ENCODE data around the gene SDC1. TPM values are rescaled to one million over a fixed set of nuclear protein-coding genes. Genes with fewer than 3 reads are reported as not detected.

SDC1 gene
- total RNA-seq, 1 experiment from 2014 or later = 11.5 TPM

- peak overlapping the region; percentile 79 for H3K9ac ChIP-seq (ENCODE audit: low read length)
- H3K27ac ChIP-seq (ENCODE audit: low read length) = no peak overlapping the region
- H3K9me3 ChIP-seq (ENCODE audit: low read length) = no peaks in the 10 kb centered on the region
- H3K79me2 ChIP-seq (ENCODE audit: low read length) = peaks cover 24% of the 10 kb centered on the region
- peak overlapping the region; percentile 58 for H3K4me3 ChIP-seq (ENCODE audit: low read length)
- H3K9me2 ChIP-seq (replicated peaks; ENCODE audit: insufficient read depth, low read length) = no peaks in the 10 kb centered on the region
- no peaks in the 10 kb centered on the region for H3K27me3 ChIP-seq (ENCODE audit: low read length)
- peak overlapping the region; percentile 67 for H3K4me2 ChIP-seq (ENCODE audit: low read depth, low read length, poor library complexity, severe bottlenecking)
- no peaks in the 10 kb centered on the region for H4K20me1 ChIP-seq (ENCODE audit: insufficient read depth, low read depth, low read length)
- H3K36me3 ChIP-seq (ENCODE audit: insufficient read depth, low read length) = no peaks in the 10 kb centered on the region
- peak; percentile 90 for DNase-seq
- peaks cover 37% of the 10 kb centered on the region for H3K4me1 ChIP-seq (ENCODE audit: low read length)
- peak overlapping the region; percentile 70; the same call in 1 of the 2 replicates for H2AFZ ChIP-seq (ENCODE audit: low read length)
Observed at GRCh38 chr2:20225294-20226151, 593 bp upstream of the SDC1 start.

- no peaks in the 10 kb centered on the region for H3K9me3 ChIP-seq (ENCODE audit: low read length)
- H3K4me1 ChIP-seq (ENCODE audit: low read length) = peaks cover 46% of the 10 kb centered on the region
- no peaks in the 10 kb centered on the region for H4K20me1 ChIP-seq (ENCODE audit: insufficient read depth, low read depth, low read length)
- no peaks in the 10 kb centered on the region for H3K9me2 ChIP-seq (replicated peaks; ENCODE audit: insufficient read depth, low read length)
- DNase-seq = peak; percentile 61
- peak overlapping the region; percentile 58 for H3K4me3 ChIP-seq (ENCODE audit: low read length)
- H3K9ac ChIP-seq (ENCODE audit: low read length) = peak overlapping the region; percentile 79
- no peak overlapping the region for H2AFZ ChIP-seq (ENCODE audit: low read length)
- peaks cover 37% of the 10 kb centered on the region for H3K79me2 ChIP-seq (ENCODE audit: low read length)
- peak overlapping the region; percentile 67 for H3K4me2 ChIP-seq (ENCODE audit: low read depth, low read length, poor library complexity, severe bottlenecking)
- peak overlapping the region; percentile 60 for H3K27ac ChIP-seq (ENCODE audit: low read length)
- H3K36me3 ChIP-seq (ENCODE audit: insufficient read depth, low read length) = no peaks in the 10 kb centered on the region
- no peaks in the 10 kb centered on the region for H3K27me3 ChIP-seq (ENCODE audit: low read length)
Observed at GRCh38 chr2:20224164-20224715, 690 bp downstream of the SDC1 start.

DNA sequence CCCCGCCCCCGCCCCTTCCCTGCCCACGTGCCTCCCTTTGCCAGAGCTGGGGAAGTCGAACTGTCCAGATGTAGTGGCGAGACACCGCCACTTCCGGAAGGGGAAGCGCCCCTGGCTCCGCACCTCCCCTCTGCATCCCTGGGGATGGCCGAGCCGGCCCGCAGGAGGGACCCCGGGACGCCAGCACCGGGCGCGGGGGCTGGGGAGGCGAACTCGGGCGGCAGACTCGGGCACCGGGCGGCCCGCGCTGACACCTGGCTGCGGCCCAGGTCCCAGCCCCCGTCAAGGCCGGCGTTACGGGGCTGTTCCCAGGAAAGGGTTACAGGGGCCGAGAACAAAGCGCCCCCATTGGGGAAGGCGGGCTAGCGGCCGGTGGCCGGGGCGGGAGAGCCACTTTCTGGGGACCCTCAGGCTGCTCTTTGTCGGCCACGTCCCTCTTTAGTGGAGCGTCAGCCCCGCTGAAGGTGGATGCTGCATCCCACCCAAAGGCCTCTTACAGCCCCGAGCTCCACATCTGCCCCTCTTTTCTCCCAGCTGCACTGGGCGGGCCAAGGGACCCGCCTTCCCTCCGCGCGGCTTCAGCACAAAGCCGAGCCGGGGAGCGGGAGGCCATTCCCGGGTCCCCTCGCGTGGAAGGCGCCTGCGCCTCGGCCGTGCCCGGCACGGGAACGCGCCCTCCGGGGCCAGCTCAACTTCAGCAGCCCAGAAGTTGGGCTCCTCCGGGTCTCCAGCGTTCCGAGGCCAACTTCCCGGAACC, 1.3 kb downstream of the SDC1 start:
- peak overlapping the region; percentile 67 for H3K4me2 ChIP-seq (ENCODE audit: low read depth, low read length, poor library complexity, severe bottlenecking)
- no peaks in the 10 kb centered on the region for H3K36me3 ChIP-seq (ENCODE audit: insufficient read depth, low read length)
- H3K79me2 ChIP-seq (ENCODE audit: low read length) = peaks cover 40% of the 10 kb centered on the region
- H3K4me3 ChIP-seq (ENCODE audit: low read length) = peak overlapping the region; percentile 58
- no peaks in the 10 kb centered on the region for H4K20me1 ChIP-seq (ENCODE audit: insufficient read depth, low read depth, low read length)
- H3K27ac ChIP-seq (ENCODE audit: low read length) = peak overlapping the region; percentile 60
- H3K27me3 ChIP-seq (ENCODE audit: low read length) = no peaks in the 10 kb centered on the region
- peak; percentile 80 for DNase-seq
- no peak overlapping the region for H2AFZ ChIP-seq (ENCODE audit: low read length)
- peak overlapping the region; percentile 79 for H3K9ac ChIP-seq (ENCODE audit: low read length)
- H3K9me2 ChIP-seq (replicated peaks; ENCODE audit: insufficient read depth, low read length) = no peaks in the 10 kb centered on the region
- H3K9me3 ChIP-seq (ENCODE audit: low read length) = no peaks in the 10 kb centered on the region
- H3K4me1 ChIP-seq (ENCODE audit: low read length) = peaks cover 48% of the 10 kb centered on the region

GRCh38 chr2:20222769-20223406, 2.0 kb downstream of the SDC1 start:
- Histone ChIP-seq H3K27me3 (ENCODE audit: low read length) (no peaks in the 10 kb centered on the region), H3K36me3 (ENCODE audit: insufficient read depth, low read length) (no peaks in the 10 kb centered on the region), H3K27ac (ENCODE audit: low read length) (peak overlapping the region; percentile 60), H2AFZ (ENCODE audit: low read length) (no peak overlapping the region), H3K9me2 (replicated peaks; ENCODE audit: insufficient read depth, low read length) (no peaks in the 10 kb centered on the region), H3K4me3 (ENCODE audit: low read length) (peak overlapping the region; percentile 58), H3K4me1 (ENCODE audit: low read length) (peaks cover 55% of the 10 kb centered on the region), H3K9ac (ENCODE audit: low read length) (peak overlapping the region; percentile 79), H3K79me2 (ENCODE audit: low read length) (peaks cover 43% of the 10 kb centered on the region), H3K4me2 (ENCODE audit: low read depth, low read length, poor library complexity, severe bottlenecking) (peak overlapping the region; percentile 67), H3K9me3 (ENCODE audit: low read length) (no peaks in the 10 kb centered on the region), H4K20me1 (ENCODE audit: insufficient read depth, low read depth, low read length) (no peaks in the 10 kb centered on the region)
- DNase-seq = no peak

DNA sequence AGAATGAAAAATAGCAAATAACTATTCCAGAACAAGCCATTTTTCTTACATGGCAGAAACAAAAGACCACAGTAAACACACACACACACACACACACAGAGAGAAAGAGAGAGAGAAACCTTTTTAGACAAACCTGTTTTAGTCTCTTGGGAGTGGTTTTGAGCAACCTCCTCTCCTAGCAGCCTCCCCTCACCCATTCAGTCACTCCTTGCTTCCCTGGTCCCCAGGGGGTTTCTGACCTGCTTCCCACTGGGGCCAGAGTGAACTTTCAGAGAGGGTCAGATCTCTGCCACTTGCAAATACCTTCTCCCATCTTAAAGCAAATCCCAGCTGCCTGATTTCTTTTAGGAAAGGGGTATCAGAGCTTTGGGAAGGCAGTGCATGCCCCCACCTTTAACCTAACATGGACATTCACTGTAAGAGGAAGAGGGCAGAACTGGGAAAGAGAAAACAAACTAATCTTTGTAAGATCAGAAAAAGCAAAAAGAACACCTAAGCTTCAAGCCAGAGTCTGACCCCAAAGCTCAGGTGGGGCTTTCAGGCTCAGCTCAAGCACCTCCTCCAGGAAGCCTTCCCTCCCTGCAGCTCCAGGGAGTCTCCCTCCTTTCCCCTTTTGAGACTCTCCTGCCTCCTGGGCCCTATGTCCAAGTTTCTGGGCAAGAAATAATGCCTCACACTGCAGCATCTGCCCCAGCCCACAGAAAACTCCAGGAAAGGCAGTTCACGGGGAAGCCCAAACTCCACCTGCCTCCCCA, 2.7 kb downstream of the SDC1 start:
- no peaks in the 10 kb centered on the region for H3K27me3 ChIP-seq (ENCODE audit: low read length)
- no peaks in the 10 kb centered on the region for H3K9me3 ChIP-seq (ENCODE audit: low read length)
- H3K4me2 ChIP-seq (ENCODE audit: low read depth, low read length, poor library complexity, severe bottlenecking) = peak overlapping the region; percentile 67
- H3K36me3 ChIP-seq (ENCODE audit: insufficient read depth, low read length) = no peaks in the 10 kb centered on the region
- peak overlapping the region; percentile 60 for H3K27ac ChIP-seq (ENCODE audit: low read length)
- H4K20me1 ChIP-seq (ENCODE audit: insufficient read depth, low read depth, low read length) = no peaks in the 10 kb centered on the region
- peaks cover 62% of the 10 kb centered on the region for H3K4me1 ChIP-seq (ENCODE audit: low read length)
- no peak overlapping the region for H2AFZ ChIP-seq (ENCODE audit: low read length)
- H3K9ac ChIP-seq (ENCODE audit: low read length) = peak overlapping the region; percentile 79
- no peaks in the 10 kb centered on the region for H3K9me2 ChIP-seq (replicated peaks; ENCODE audit: insufficient read depth, low read length)
- peak overlapping the region; percentile 58 for H3K4me3 ChIP-seq (ENCODE audit: low read length)
- peaks cover 46% of the 10 kb centered on the region for H3K79me2 ChIP-seq (ENCODE audit: low read length)
- DNase-seq = no peak

- H3K27ac ChIP-seq (ENCODE audit: low read length) = peak overlapping the region; percentile 60
- H3K9ac ChIP-seq (ENCODE audit: low read length) = peak overlapping the region; percentile 79; the same call in 1 of the 2 replicates
- H2AFZ ChIP-seq (ENCODE audit: low read length) = no peak overlapping the region
- no peak overlapping the region for H3K4me3 ChIP-seq (ENCODE audit: low read length)
- H3K36me3 ChIP-seq (ENCODE audit: insufficient read depth, low read length) = no peaks in the 10 kb centered on the region
- peak overlapping the region; percentile 67 for H3K4me2 ChIP-seq (ENCODE audit: low read depth, low read length, poor library complexity, severe bottlenecking)
- H3K79me2 ChIP-seq (ENCODE audit: low read length) = peaks cover 52% of the 10 kb centered on the region
- no peak for DNase-seq
- no peaks in the 10 kb centered on the region for H3K27me3 ChIP-seq (ENCODE audit: low read length)
- no peaks in the 10 kb centered on the region for H3K9me2 ChIP-seq (replicated peaks; ENCODE audit: insufficient read depth, low read length)
- no peaks in the 10 kb centered on the region; the same call in 1 of the 2 replicates for H4K20me1 ChIP-seq (ENCODE audit: insufficient read depth, low read depth, low read length)
- peaks cover 69% of the 10 kb centered on the region for H3K4me1 ChIP-seq (ENCODE audit: low read length)
- no peaks in the 10 kb centered on the region for H3K9me3 ChIP-seq (ENCODE audit: low read length)
Observed at GRCh38 chr2:20221555-20221973, 3.4 kb downstream of the SDC1 start.

DNA sequence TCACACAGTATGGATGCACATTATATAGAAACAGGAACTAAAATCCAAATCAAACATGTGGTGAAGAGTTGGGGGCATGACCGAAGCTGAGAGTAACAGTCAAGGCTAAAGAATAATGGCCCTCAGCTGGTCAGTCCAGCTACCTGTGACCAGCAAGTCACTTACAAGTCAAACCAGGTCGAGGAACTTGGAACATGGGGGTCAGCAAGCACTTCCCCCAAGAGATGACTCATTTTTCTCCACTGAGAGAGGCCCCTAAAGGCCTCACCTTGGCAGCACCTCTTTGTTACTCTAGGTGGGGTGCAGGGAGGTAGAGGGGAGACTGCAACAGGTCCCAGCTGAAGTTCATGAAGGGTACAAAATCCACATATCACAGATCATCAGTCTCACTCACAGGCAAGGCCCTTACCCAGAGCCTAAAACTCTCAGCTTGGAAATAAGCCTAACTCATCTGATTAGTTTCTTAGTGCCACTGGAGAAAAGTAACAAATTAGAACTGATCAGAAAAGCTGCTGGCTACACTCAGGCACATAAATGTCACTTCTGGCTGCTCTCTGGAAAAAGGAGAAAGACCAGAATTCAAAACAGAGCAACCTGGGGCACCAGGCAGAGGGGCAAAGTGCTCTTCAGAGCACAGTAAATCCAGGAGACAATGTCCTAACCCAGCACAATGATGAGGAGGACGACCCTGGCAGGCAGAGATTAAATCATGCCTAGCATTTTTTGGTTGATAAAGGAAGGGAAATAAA, 4.0 kb downstream of the SDC1 start:
- no peaks in the 10 kb centered on the region for H3K9me2 ChIP-seq (replicated peaks; ENCODE audit: insufficient read depth, low read length)
- H3K9ac ChIP-seq (ENCODE audit: low read length) = peak overlapping the region; percentile 8; the same call in 1 of the 2 replicates
- no peak for DNase-seq
- H4K20me1 ChIP-seq (ENCODE audit: insufficient read depth, low read depth, low read length) = no peaks in the 10 kb centered on the region; the same call in 1 of the 2 replicates
- no peaks in the 10 kb centered on the region for H3K27me3 ChIP-seq (ENCODE audit: low read length)
- H3K79me2 ChIP-seq (ENCODE audit: low read length) = peaks cover 58% of the 10 kb centered on the region
- no peak overlapping the region for H2AFZ ChIP-seq (ENCODE audit: low read length)
- H3K36me3 ChIP-seq (ENCODE audit: insufficient read depth, low read length) = no peaks in the 10 kb centered on the region
- H3K4me3 ChIP-seq (ENCODE audit: low read length) = no peak overlapping the region
- H3K27ac ChIP-seq (ENCODE audit: low read length) = peak overlapping the region; percentile 60
- H3K4me2 ChIP-seq (ENCODE audit: low read depth, low read length, poor library complexity, severe bottlenecking) = peak overlapping the region; percentile 67
- H3K4me1 ChIP-seq (ENCODE audit: low read length) = peaks cover 74% of the 10 kb centered on the region
- no peaks in the 10 kb centered on the region for H3K9me3 ChIP-seq (ENCODE audit: low read length)

Data from Karpas-422 (cell line).